ENCODE measurements around the gene GJC3.

GRCh38 chr7:99976626-99977025, 47.2 kb upstream of the GJC3 start:
- no peak for TF ChIP-seq EP300 (IDR thresholded peaks at IDR 0.05)
- no peak for TF ChIP-seq CTCF (IDR thresholded peaks at IDR 0.05)
- TF ChIP-seq POLR2AphosphoS5 (IDR thresholded peaks at IDR 0.05) = no peak
- TF ChIP-seq POLR2A (IDR thresholded peaks at IDR 0.05) = no peak
